Mucosa of stomach (tissue), 1 donor: ENCODE data around the gene NKG7.
A peak's percentile ranks its signal among the peaks of the same experiment; 100 is the strongest.

ENCODE experiments used
- H3K27me3 ChIP-seq: one replicate; pipeline ENCODE4 v1.7.0; 2013; ENCODE audit warnings: mild to moderate bottlenecking, low read length; ENCODE audit not compliant: control insufficient read depth, insufficient read depth
- H3K36me3 ChIP-seq: one replicate; pipeline ENCODE4 v1.7.0; 2013; ENCODE audit warnings: low read length; ENCODE audit not compliant: control insufficient read depth, insufficient read depth
- H3K4me1 ChIP-seq: one replicate; pipeline ENCODE4 v1.7.0; 2013; ENCODE audit warnings: mild to moderate bottlenecking, low read length; ENCODE audit not compliant: control insufficient read depth, insufficient read depth
- H3K4me3 ChIP-seq: one replicate; pipeline ENCODE4 v1.7.0; 2013; ENCODE audit warnings: low read length
- H3K9ac ChIP-seq: one replicate; pipeline ENCODE4 v1.7.0; 2013; ENCODE audit warnings: mild to moderate bottlenecking, low read length, moderate library complexity
- H3K9me3 ChIP-seq: one replicate; pipeline ENCODE4 v1.7.0; 2013; ENCODE audit warnings: mild to moderate bottlenecking, low read length, moderate library complexity; ENCODE audit not compliant: control insufficient read depth
- donor health status: Pancreatic carcinoma.

Gene NKG7

GRCh38 chr19:51352783-51353360 is 19.6 kb downstream of the NKG7 start:
- Histone ChIP-seq H3K27me3 (no peaks in the 10 kb centered on the region), H3K9ac (no peak overlapping the region), H3K4me1 (no peaks in the 10 kb centered on the region), H3K36me3 (no peaks in the 10 kb centered on the region), H3K9me3 (no peaks in the 10 kb centered on the region), H3K4me3 (no peak overlapping the region)

- no peaks in the 10 kb centered on the region for H3K36me3 ChIP-seq
- no peaks in the 10 kb centered on the region for H3K9me3 ChIP-seq
- no peaks in the 10 kb centered on the region for H3K27me3 ChIP-seq
- H3K9ac ChIP-seq = no peak overlapping the region
- H3K4me3 ChIP-seq = no peak overlapping the region
- no peaks in the 10 kb centered on the region for H3K4me1 ChIP-seq
Observed at GRCh38 chr19:51351266-51351990, 21.0 kb downstream of the NKG7 start.

- Histone ChIP-seq H3K4me3 (no peak overlapping the region), H3K36me3 (no peaks in the 10 kb centered on the region), H3K4me1 (no peaks in the 10 kb centered on the region), H3K9me3 (no peaks in the 10 kb centered on the region), H3K27me3 (no peaks in the 10 kb centered on the region), H3K9ac (no peak overlapping the region)
Observed at GRCh38 chr19:51347209-51347928, 25.1 kb downstream of the NKG7 start.

- no peak overlapping the region for H3K4me3 ChIP-seq
- no peaks in the 10 kb centered on the region for H3K36me3 ChIP-seq
- H3K4me1 ChIP-seq = no peaks in the 10 kb centered on the region
- H3K9me3 ChIP-seq = no peaks in the 10 kb centered on the region
- H3K9ac ChIP-seq = no peak overlapping the region
- H3K27me3 ChIP-seq = no peaks in the 10 kb centered on the region
Observed at GRCh38 chr19:51346742-51347141, 25.7 kb downstream of the NKG7 start.

GRCh38 chr19:51345076-51345620 is 27.3 kb downstream of the NKG7 start:
- Histone ChIP-seq H3K4me1 (peaks cover 4% of the 10 kb centered on the region), H3K27me3 (peaks cover 6% of the 10 kb centered on the region), H3K4me3 (no peak overlapping the region)

GRCh38 chr19:51342631-51343569 is 29.6 kb downstream of the NKG7 start:
- Histone ChIP-seq H3K9ac (no peak overlapping the region), H3K4me1 (peaks cover 8% of the 10 kb centered on the region)

More at GRCh38 chr19:51345076-51345620, 27.3 kb downstream of the NKG7 start:
- no peaks in the 10 kb centered on the region for H3K36me3 ChIP-seq
- no peak overlapping the region for H3K9ac ChIP-seq
- H3K9me3 ChIP-seq = no peaks in the 10 kb centered on the region

GRCh38 chr19:51341976-51342580 is 30.4 kb downstream of the NKG7 start, which contains the start of gene VSIG10L:
Gene VSIG10L, minus strand, starts transcription at chr19:51342139. Its CDS starts 15 bp downstream, at chr19:51342124.
- peaks cover 6% of the 10 kb centered on the region for H3K27me3 ChIP-seq
- H3K36me3 ChIP-seq = no peaks in the 10 kb centered on the region
- H3K4me3 ChIP-seq = no peak within 1 kb of the TSS
- no peaks in the 10 kb centered on the region for H3K9me3 ChIP-seq
- H3K9ac ChIP-seq = no peak within 1 kb of the TSS
- H3K4me1 ChIP-seq = peaks cover 8% of the 10 kb centered on the region

More at GRCh38 chr19:51342631-51343569, 29.6 kb downstream of the NKG7 start:
- Histone ChIP-seq H3K9me3 (no peaks in the 10 kb centered on the region), H3K27me3 (peaks cover 6% of the 10 kb centered on the region), H3K4me3 (no peak overlapping the region), H3K36me3 (no peaks in the 10 kb centered on the region)

- H3K36me3 ChIP-seq = no peaks in the 10 kb centered on the region
- H3K9me3 ChIP-seq = no peaks in the 10 kb centered on the region
- peaks cover 6% of the 10 kb centered on the region for H3K27me3 ChIP-seq
- no peak overlapping the region for H3K9ac ChIP-seq
- H3K4me3 ChIP-seq = no peak overlapping the region
- H3K4me1 ChIP-seq = peaks cover 8% of the 10 kb centered on the region
Observed at GRCh38 chr19:51341066-51341465, 31.4 kb downstream of the NKG7 start.

- Histone ChIP-seq H3K36me3 (no peaks in the 10 kb centered on the region), H3K4me1 (peaks cover 8% of the 10 kb centered on the region), H3K4me3 (peak overlapping the region; percentile 23), H3K9ac (peak overlapping the region; percentile 50), H3K9me3 (no peaks in the 10 kb centered on the region), H3K27me3 (peaks cover 6% of the 10 kb centered on the region)
Observed at GRCh38 chr19:51339687-51340656, 32.5 kb downstream of the NKG7 start.

GRCh38 chr19:51339313-51339686 is 33.2 kb downstream of the NKG7 start:
- H3K4me3 ChIP-seq = peak overlapping the region; percentile 23
- no peaks in the 10 kb centered on the region for H3K9me3 ChIP-seq
- H3K9ac ChIP-seq = peak overlapping the region; percentile 37
- H3K36me3 ChIP-seq = no peaks in the 10 kb centered on the region
- peaks cover 6% of the 10 kb centered on the region for H3K27me3 ChIP-seq
- peaks cover 8% of the 10 kb centered on the region for H3K4me1 ChIP-seq
